ENCODE results near the gene MIER3.
"Not testable (repeated sequence)": the region's sequence is repeated elsewhere in the genome, so short reads cannot be mapped to it uniquely, and the experiment has no call there.

The MIER3 gene

DNA sequence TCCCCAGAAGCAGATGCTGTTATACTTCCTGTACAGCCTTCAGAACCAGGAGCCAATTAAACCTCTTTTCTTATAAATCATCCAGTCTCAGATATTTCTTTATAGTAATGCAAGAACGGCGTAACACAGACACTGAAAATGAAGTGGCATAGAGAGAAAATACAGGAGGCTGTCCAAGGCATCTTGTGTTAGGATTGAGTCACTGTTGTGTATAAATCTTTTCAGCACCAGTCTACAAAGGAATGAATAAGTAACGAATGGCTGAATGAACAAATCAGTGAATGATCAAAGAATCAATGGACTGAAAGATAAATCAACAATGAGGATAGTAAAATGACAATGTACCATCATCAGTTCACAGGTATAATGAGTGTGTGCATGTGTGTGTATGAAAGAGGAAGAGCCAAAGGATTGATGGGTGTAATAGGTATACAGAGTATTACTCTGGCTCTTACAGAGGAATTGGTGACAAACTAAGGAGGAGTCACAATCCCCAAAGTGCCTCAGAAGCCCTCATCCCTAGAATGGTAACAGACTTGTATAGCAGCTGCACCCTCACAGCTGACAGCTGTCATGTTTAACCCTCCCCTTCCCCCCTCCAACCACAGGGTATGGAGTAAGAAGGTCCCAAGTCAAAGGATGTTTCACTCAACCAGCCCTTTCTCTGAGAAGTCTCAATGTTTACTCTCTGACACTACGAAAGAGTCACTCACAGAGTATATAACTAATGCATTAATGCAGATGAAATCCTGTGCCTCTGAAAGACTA lies 29.8 kb upstream of the MIER3 start:
- H2AFZ ChIP-seq (ENCODE audit: low read length, unreplicated experiment) = no peak overlapping the region
- H3K4me1 ChIP-seq (ENCODE audit: control insufficient read depth, insufficient read depth, low read length, unreplicated experiment) = no peaks in the 10 kb centered on the region
- H3K27me3 ChIP-seq (ENCODE audit: insufficient read depth, low read length) = peaks cover 51% of the 10 kb centered on the region
- H3K36me3 ChIP-seq (ENCODE audit: insufficient read depth, low read length) = no peaks in the 10 kb centered on the region
- no peak overlapping the region for H3K4me3 ChIP-seq (ENCODE audit: low read depth, low read length)
- H3K79me2 ChIP-seq (ENCODE audit: control insufficient read depth, insufficient read depth, low read length, unreplicated experiment) = no peaks in the 10 kb centered on the region
- no peak overlapping the region for H3K27ac ChIP-seq (ENCODE audit: low read depth, low read length)

DNA sequence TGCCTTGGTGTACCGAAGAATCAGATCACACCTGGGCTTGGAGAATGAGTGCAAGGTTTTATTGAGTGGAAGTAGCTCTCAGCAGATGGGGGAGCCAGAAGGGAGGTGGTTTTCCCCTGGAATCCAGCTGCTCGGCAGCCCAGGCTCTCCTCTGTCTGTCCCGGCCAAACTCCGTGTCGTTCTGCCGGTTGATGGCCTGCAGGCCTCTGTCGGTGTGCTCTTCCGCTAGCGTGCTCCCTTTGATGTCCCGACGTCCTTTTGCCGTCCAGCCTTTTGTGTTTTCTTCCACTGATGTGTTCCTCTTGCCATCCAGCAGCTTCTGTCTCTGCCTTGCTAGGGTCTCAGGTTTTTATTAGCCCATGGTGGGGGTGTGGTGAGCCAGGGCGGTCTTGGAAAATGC lies 28.0 kb upstream of the MIER3 start:
- Histone ChIP-seq H3K79me2 (ENCODE audit: control insufficient read depth, insufficient read depth, low read length, unreplicated experiment) (no peaks in the 10 kb centered on the region), H3K4me1 (ENCODE audit: control insufficient read depth, insufficient read depth, low read length, unreplicated experiment) (no peaks in the 10 kb centered on the region), H2AFZ (ENCODE audit: low read length, unreplicated experiment) (no peak overlapping the region), H3K4me3 (ENCODE audit: low read depth, low read length) (no peak overlapping the region), H3K36me3 (ENCODE audit: insufficient read depth, low read length) (no peaks in the 10 kb centered on the region), H3K27ac (ENCODE audit: low read depth, low read length) (no peak overlapping the region), H3K27me3 (ENCODE audit: insufficient read depth, low read length) (peaks cover 63% of the 10 kb centered on the region)

DNA sequence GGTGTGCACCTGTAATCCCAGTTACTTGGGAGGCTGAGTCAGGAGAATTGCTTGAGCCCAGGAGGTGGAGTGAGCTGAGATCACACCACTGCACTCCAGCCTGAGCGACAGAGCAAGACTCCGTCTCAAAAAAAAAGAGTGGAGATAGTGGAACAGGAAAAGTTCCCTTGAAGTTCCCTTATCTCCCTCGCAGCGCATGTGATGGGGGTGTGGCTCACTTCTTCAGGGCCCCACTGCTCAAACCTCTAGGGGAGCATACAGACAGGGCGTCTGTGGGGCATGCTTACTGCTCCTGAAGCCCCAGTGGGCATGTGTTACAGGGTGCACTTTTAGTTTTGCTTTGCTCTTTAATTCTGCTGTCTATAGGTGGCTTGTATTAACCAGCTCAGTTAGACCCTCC lies 27.6 kb upstream of the MIER3 start:
- not testable (repeated sequence) for H3K79me2 ChIP-seq (ENCODE audit: control insufficient read depth, insufficient read depth, low read length, unreplicated experiment); H3K27ac ChIP-seq (ENCODE audit: low read depth, low read length); H3K4me3 ChIP-seq (ENCODE audit: low read depth, low read length); H3K36me3 ChIP-seq (ENCODE audit: insufficient read depth, low read length); H2AFZ ChIP-seq (ENCODE audit: low read length, unreplicated experiment); H3K4me1 ChIP-seq (ENCODE audit: control insufficient read depth, insufficient read depth, low read length, unreplicated experiment)
- peaks cover 67% of the 10 kb centered on the region for H3K27me3 ChIP-seq (ENCODE audit: insufficient read depth, low read length)

DNA sequence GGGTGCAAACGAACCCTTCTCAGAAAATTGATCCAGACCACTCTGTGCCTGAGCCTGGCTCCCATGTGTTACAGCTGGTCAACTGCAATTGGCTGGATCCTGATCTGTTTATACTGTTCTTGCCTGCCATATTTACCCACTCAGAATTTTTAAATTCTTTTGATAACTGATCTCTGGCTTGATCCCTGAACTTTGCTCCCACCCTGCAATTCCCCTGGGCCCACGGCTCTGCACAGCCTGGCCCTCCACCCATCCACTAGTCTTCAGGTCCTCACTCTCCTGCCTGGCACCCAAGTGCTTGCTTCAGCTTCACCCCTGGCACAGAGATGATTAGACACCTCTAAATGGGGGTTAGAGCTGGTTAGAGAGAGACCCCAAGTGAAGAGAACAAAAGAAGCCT lies 25.9 kb upstream of the MIER3 start:
- Histone ChIP-seq H3K27me3 (ENCODE audit: insufficient read depth, low read length) (peaks cover 74% of the 10 kb centered on the region), H3K4me1 (ENCODE audit: control insufficient read depth, insufficient read depth, low read length, unreplicated experiment) (no peaks in the 10 kb centered on the region), H3K27ac (ENCODE audit: low read depth, low read length) (no peak overlapping the region), H2AFZ (ENCODE audit: low read length, unreplicated experiment) (no peak overlapping the region), H3K36me3 (ENCODE audit: insufficient read depth, low read length) (no peaks in the 10 kb centered on the region), H3K79me2 (ENCODE audit: control insufficient read depth, insufficient read depth, low read length, unreplicated experiment) (no peaks in the 10 kb centered on the region), H3K4me3 (ENCODE audit: low read depth, low read length) (no peak overlapping the region)

DNA sequence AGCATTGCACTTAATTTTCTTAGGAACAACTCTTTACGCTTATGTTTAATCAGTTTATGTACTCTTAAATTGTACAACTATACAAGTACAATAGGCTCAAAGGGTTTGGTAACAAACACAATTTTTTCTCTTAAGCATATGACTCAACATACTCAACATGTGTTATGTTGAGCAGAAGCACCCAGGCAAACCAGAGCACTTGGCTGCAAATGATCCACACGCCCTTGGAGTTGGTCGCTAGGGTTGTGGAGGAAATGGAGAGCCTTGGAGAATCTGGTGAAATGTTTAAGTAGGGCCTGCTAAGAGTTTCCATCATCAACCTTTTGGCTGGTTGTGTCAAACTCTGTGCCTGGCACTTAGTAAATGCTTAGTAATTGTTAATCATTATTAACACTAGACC lies 25.1 kb upstream of the MIER3 start:
- H3K27me3 ChIP-seq (ENCODE audit: insufficient read depth, low read length) = peaks cover 74% of the 10 kb centered on the region
- no peaks in the 10 kb centered on the region for H3K79me2 ChIP-seq (ENCODE audit: control insufficient read depth, insufficient read depth, low read length, unreplicated experiment)
- H3K4me3 ChIP-seq (ENCODE audit: low read depth, low read length) = no peak overlapping the region
- no peak overlapping the region for H3K27ac ChIP-seq (ENCODE audit: low read depth, low read length)
- H3K4me1 ChIP-seq (ENCODE audit: control insufficient read depth, insufficient read depth, low read length, unreplicated experiment) = no peaks in the 10 kb centered on the region
- H3K36me3 ChIP-seq (ENCODE audit: insufficient read depth, low read length) = no peaks in the 10 kb centered on the region
- H2AFZ ChIP-seq (ENCODE audit: low read length, unreplicated experiment) = no peak overlapping the region

DNA sequence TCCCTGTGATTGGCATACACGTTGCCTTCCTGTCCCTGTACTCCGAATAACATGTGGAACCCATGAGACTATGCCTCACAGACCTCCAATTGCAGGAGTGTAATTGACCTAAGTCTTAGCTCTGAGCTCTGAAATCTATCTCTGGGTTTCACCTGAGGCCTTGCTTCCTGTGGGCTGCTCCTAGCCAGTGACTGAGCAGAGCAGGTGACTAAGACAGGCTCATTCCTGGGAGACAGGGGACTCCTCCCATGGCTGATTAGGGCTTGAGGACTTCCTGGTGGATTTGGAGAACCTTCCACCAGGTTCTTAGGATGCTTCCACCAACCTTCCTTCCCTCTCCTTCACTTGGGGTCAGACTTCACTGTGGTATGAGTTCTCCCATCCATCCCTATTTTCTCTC lies 22.3 kb upstream of the MIER3 start:
- no peaks in the 10 kb centered on the region for H3K4me1 ChIP-seq (ENCODE audit: control insufficient read depth, insufficient read depth, low read length, unreplicated experiment)
- H3K36me3 ChIP-seq (ENCODE audit: insufficient read depth, low read length) = no peaks in the 10 kb centered on the region
- no peak overlapping the region for H3K4me3 ChIP-seq (ENCODE audit: low read depth, low read length)
- H3K27ac ChIP-seq (ENCODE audit: low read depth, low read length) = no peak overlapping the region
- H3K79me2 ChIP-seq (ENCODE audit: control insufficient read depth, insufficient read depth, low read length, unreplicated experiment) = no peaks in the 10 kb centered on the region
- H2AFZ ChIP-seq (ENCODE audit: low read length, unreplicated experiment) = no peak overlapping the region
- peaks cover 70% of the 10 kb centered on the region for H3K27me3 ChIP-seq (ENCODE audit: insufficient read depth, low read length)

DNA sequence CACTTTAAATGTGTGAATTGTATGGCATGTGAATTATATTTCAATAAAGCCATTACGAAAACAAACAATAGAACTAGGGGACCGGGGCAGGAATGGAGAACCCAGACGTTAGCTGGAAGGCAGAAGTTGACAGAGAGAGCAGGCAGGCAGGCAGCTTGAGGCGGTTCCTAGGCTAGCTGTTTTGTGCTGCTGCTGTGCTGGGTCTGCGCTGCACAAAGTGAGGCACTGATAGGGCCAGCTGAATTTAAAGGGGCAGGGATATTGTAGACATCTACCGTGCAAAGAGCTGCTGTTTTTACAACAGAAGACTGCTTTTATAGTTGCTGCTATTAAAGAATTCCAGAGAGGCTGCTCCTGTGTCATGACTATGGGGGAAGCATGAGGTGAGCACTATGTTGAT lies 21.6 kb upstream of the MIER3 start:
- Histone ChIP-seq H3K4me3 (ENCODE audit: low read depth, low read length) (no peak overlapping the region), H3K27me3 (ENCODE audit: insufficient read depth, low read length) (peaks cover 68% of the 10 kb centered on the region), H3K79me2 (ENCODE audit: control insufficient read depth, insufficient read depth, low read length, unreplicated experiment) (no peaks in the 10 kb centered on the region), H3K4me1 (ENCODE audit: control insufficient read depth, insufficient read depth, low read length, unreplicated experiment) (no peaks in the 10 kb centered on the region), H3K27ac (ENCODE audit: low read depth, low read length) (no peak overlapping the region), H2AFZ (ENCODE audit: low read length, unreplicated experiment) (no peak overlapping the region), H3K36me3 (ENCODE audit: insufficient read depth, low read length) (no peaks in the 10 kb centered on the region)

DNA sequence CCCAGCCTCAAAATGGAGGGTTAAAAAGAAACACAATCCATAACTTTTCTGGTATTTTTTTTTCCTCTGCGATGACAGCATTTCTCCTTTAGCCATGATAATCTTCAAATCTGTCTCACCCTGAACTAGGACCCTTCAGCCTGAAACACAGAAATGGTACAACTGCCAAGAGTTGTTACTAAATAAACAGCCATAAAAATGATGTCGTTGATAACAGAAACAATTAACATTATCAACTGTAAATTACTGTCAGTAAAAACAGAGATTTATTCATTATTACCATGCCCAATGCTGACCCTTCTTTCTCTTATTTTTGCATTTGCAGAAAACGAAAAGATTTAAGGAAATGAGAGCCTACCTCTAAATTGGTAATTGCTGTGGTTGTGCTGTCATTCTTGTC lies 19.4 kb upstream of the MIER3 start:
- Histone ChIP-seq H3K4me1 (ENCODE audit: control insufficient read depth, insufficient read depth, low read length, unreplicated experiment) (no peaks in the 10 kb centered on the region), H2AFZ (ENCODE audit: low read length, unreplicated experiment) (no peak overlapping the region), H3K36me3 (ENCODE audit: insufficient read depth, low read length) (no peaks in the 10 kb centered on the region), H3K27me3 (ENCODE audit: insufficient read depth, low read length) (peaks cover 87% of the 10 kb centered on the region), H3K27ac (ENCODE audit: low read depth, low read length) (no peak overlapping the region), H3K79me2 (ENCODE audit: control insufficient read depth, insufficient read depth, low read length, unreplicated experiment) (no peaks in the 10 kb centered on the region), H3K4me3 (ENCODE audit: low read depth, low read length) (no peak overlapping the region)

DNA sequence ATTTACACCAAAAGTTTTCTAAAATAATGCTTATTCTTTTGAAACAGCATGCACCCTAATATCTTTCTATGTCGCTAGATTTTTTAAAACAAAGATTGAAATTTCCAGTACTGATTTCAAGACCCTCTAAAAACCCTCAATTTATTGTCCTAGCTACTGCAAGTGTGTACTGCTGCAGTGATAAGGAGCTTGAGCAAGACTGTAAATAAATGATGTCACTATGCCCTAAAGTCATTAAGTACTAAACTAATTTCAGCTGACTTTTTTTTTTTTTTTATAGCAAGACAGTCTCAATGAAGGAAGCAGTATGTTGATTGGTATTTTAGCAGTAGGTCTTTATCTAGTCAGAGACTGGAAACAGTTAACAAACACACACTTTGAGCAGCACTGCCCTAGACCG lies 12.2 kb upstream of the MIER3 start:
- no peaks in the 10 kb centered on the region for H3K79me2 ChIP-seq (ENCODE audit: control insufficient read depth, insufficient read depth, low read length, unreplicated experiment)
- H3K4me3 ChIP-seq (ENCODE audit: low read depth, low read length) = no peak overlapping the region
- no peak overlapping the region for H2AFZ ChIP-seq (ENCODE audit: low read length, unreplicated experiment)
- no peaks in the 10 kb centered on the region for H3K36me3 ChIP-seq (ENCODE audit: insufficient read depth, low read length)
- H3K4me1 ChIP-seq (ENCODE audit: control insufficient read depth, insufficient read depth, low read length, unreplicated experiment) = no peaks in the 10 kb centered on the region
- peaks cover 91% of the 10 kb centered on the region for H3K27me3 ChIP-seq (ENCODE audit: insufficient read depth, low read length)
- H3K27ac ChIP-seq (ENCODE audit: low read depth, low read length) = no peak overlapping the region

DNA sequence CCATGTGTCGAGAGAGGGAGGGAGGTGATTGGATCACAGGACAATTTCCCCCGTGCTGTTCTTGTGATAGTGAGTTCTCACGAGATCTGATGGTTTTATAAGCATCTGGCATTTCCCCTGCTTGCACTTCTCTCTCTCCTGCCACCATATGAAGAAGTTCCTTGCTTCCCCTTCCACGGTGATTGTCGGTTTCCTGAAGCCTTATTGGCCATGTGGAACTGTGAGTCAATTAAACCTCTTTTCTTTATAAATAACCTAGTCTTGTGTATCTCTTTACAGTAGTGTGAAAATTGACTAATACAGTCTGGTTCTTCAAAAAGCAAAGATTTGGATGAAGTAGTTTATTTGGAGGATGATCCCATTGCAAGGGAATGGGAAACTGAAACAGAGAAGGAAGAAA lies 11.3 kb upstream of the MIER3 start:
- H3K79me2 ChIP-seq (ENCODE audit: control insufficient read depth, insufficient read depth, low read length, unreplicated experiment) = no peaks in the 10 kb centered on the region
- no peak overlapping the region for H2AFZ ChIP-seq (ENCODE audit: low read length, unreplicated experiment)
- no peak overlapping the region for H3K4me3 ChIP-seq (ENCODE audit: low read depth, low read length)
- H3K4me1 ChIP-seq (ENCODE audit: control insufficient read depth, insufficient read depth, low read length, unreplicated experiment) = no peaks in the 10 kb centered on the region
- H3K36me3 ChIP-seq (ENCODE audit: insufficient read depth, low read length) = no peaks in the 10 kb centered on the region
- no peak overlapping the region for H3K27ac ChIP-seq (ENCODE audit: low read depth, low read length)
- peaks cover 95% of the 10 kb centered on the region for H3K27me3 ChIP-seq (ENCODE audit: insufficient read depth, low read length)

DNA sequence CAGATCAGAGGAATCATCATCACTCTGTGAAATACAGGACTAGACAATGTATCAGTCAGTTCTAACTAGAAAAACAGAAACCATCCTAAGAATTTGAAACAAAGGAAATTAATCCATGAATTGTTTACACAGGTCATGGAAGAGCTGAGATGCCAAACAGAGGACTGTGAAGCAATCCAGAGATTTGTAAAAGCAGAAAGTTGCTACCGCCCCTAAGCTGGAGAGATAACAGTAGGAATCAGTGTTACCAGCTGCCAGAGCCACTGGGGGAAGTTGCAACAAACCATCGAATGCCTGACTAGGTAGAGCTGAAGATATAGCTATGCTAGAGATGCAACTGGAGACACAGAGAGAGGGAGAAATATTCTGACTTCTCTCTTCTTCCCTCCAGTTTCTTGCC lies 10.4 kb upstream of the MIER3 start:
- peaks cover 94% of the 10 kb centered on the region for H3K27me3 ChIP-seq (ENCODE audit: insufficient read depth, low read length)
- no peak overlapping the region for H3K27ac ChIP-seq (ENCODE audit: low read depth, low read length)
- no peak overlapping the region for H2AFZ ChIP-seq (ENCODE audit: low read length, unreplicated experiment)
- H3K4me1 ChIP-seq (ENCODE audit: control insufficient read depth, insufficient read depth, low read length, unreplicated experiment) = no peaks in the 10 kb centered on the region
- no peak overlapping the region for H3K4me3 ChIP-seq (ENCODE audit: low read depth, low read length)
- no peaks in the 10 kb centered on the region for H3K79me2 ChIP-seq (ENCODE audit: control insufficient read depth, insufficient read depth, low read length, unreplicated experiment)
- no peaks in the 10 kb centered on the region for H3K36me3 ChIP-seq (ENCODE audit: insufficient read depth, low read length)
